ENCODE results near the gene EXOC7. TPM values are rescaled to one million over a fixed set of nuclear protein-coding genes. Genes with fewer than 3 reads are reported as not detected.
A peak's percentile ranks its signal among the peaks of the same experiment; 100 is the strongest.

The EXOC7 gene
- total and polyA plus RNA-seq, 2 of the 4 experiments (the other 2 are of a cell fraction) = 85.9 to 118 TPM

- TF ChIP-seq RAD21 (IDR thresholded peaks at IDR 0.05; ENCODE audit: low read length) = no peak
- TF ChIP-seq RCOR1 (IDR thresholded peaks at IDR 0.05; ENCODE audit: insufficient replicate concordance, low read length) = no peak
- TF ChIP-seq CEBPB (IDR thresholded peaks at IDR 0.05; ENCODE audit: low read depth, low read length) = no peak
- TF ChIP-seq BHLHE40 (IDR thresholded peaks at IDR 0.05; ENCODE audit: low read depth, low read length) = no peak
- TF ChIP-seq CHD1 (IDR thresholded peaks at IDR 0.05; ENCODE audit: low read depth, low read length) = no peak
Observed at GRCh38 chr17:76142585-76143041, 39.0 kb upstream of the EXOC7 start (continued).

DNA sequence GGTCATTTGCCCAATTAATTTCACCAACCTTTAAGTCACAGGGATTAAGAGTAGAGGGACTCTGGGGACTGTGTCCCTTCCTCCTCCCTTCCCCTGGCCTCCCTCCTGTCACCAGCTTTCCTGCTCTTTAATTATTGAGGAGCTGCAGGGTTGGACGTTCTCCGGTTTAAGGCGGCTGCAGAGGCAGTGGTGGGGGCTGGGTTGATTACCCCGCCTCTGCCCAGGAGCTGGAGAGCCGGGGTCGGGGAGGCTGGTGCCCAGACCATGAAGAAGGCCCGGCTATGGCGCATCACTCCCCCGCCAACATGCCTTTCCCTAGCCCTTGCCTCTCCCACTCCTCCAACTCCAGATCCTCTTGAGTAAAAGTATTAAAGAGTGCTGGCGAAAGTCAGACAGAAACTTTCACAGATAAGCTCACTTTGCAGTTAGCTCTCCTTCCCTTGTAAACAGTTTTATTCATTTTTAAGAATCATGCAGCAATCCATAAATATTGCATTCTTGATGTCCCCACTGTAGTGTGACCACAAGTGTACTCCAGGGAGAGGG lies 38.5 kb upstream of the EXOC7 start:
- in situ Hi-C loops (cut with MboI; ENCODE audit: low sequenced_read_pairs) = no loop called here
- TF ChIP-seq FOS (IDR thresholded peaks at IDR 0.05; ENCODE audit: low read depth, low read length) (no peak), ELK1 (IDR thresholded peaks at IDR 0.05; ENCODE audit: borderline replicate concordance, low read depth, low read length) (no peak), NFE2L2 (IDR thresholded peaks at IDR 0.05; ENCODE audit: low read depth, low read length) (no peak), POLR2A (IDR thresholded peaks at IDR 0.05; ENCODE audit: low read depth, low read length) (no peak), RCOR1 (IDR thresholded peaks at IDR 0.05; ENCODE audit: insufficient replicate concordance, low read length) (no peak), CEBPB (IDR thresholded peaks at IDR 0.05; ENCODE audit: low read depth, low read length) (no peak), RAD21 (IDR thresholded peaks at IDR 0.05; ENCODE audit: low read length) (no peak), SMC3 (IDR thresholded peaks at IDR 0.05; ENCODE audit: low read depth, low read length) (no peak), RFX5 (IDR thresholded peaks at IDR 0.05; ENCODE audit: low read depth, low read length) (no peak), MAFK (IDR thresholded peaks at IDR 0.05; ENCODE audit: low read depth, low read length) (no peak), BHLHE40 (IDR thresholded peaks at IDR 0.05; ENCODE audit: low read depth, low read length) (no peak)
- TF ChIP-seq, protein P1, sequence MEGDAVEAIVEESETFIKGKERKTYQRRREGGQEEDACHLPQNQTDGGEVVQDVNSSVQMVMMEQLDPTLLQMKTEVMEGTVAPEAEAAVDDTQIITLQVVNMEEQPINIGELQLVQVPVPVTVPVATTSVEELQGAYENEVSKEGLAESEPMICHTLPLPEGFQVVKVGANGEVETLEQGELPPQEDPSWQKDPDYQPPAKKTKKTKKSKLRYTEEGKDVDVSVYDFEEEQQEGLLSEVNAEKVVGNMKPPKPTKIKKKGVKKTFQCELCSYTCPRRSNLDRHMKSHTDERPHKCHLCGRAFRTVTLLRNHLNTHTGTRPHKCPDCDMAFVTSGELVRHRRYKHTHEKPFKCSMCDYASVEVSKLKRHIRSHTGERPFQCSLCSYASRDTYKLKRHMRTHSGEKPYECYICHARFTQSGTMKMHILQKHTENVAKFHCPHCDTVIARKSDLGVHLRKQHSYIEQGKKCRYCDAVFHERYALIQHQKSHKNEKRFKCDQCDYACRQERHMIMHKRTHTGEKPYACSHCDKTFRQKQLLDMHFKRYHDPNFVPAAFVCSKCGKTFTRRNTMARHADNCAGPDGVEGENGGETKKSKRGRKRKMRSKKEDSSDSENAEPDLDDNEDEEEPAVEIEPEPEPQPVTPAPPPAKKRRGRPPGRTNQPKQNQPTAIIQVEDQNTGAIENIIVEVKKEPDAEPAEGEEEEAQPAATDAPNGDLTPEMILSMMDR (conservative IDR thresholded peaks at IDR 0.05; ENCODE audit: low read depth, low read length) = no peak

More for the DNA sequence above, 38.5 kb upstream of the EXOC7 start:
- Histone ChIP-seq H3K36me3 (ENCODE audit: control insufficient read depth, insufficient read depth, low read length) (no peaks in the 10 kb centered on the region), H2BK5ac (ENCODE audit: low read depth, low read length, poor library complexity, severe bottlenecking) (no peak overlapping the region), H4K91ac (ENCODE audit: insufficient read depth, low read depth, low read length) (no peak overlapping the region), H2AK9ac (replicated peaks; ENCODE audit: low read depth, low read length, poor library complexity) (no peak overlapping the region), H2BK20ac (ENCODE audit: low read depth, low read length) (no peak overlapping the region), H3K79me1 (ENCODE audit: low read depth in 1 of 2, low read length in 2 of 2) (no peaks in the 10 kb centered on the region), H2BK15ac (ENCODE audit: low read depth, low read length) (no peak overlapping the region), H3K9me3 (ENCODE audit: control insufficient read depth, insufficient read depth, low read length) (no peaks in the 10 kb centered on the region), H2BK120ac (ENCODE audit: low read depth, low read length) (no peak overlapping the region), H3K9ac (ENCODE audit: low read depth, low read length) (no peak overlapping the region), H3K4me3 (ENCODE audit: insufficient read depth, low read depth, low read length) (no peak overlapping the region), H3K4ac (ENCODE audit: low read depth, low read length) (no peak overlapping the region), H3K23ac (ENCODE audit: low read depth, low read length) (peak overlapping the region; percentile 31; the same call in 1 of the 2 replicates), H3K27ac (ENCODE audit: insufficient read depth, low read length) (no peak overlapping the region), H3K56ac (ENCODE audit: extremely low read depth, insufficient read depth, low read length) (no peak overlapping the region), H2AFZ (replicated peaks; ENCODE audit: low read length, poor library complexity) (no peak overlapping the region), H3K14ac (replicated peaks; ENCODE audit: low read depth, low read length) (no peak overlapping the region), H3K18ac (ENCODE audit: low read depth, low read length) (no peak overlapping the region), H3K27me3 (ENCODE audit: control insufficient read depth, insufficient read depth, low read length) (peaks cover 55% of the 10 kb centered on the region), H3K4me1 (ENCODE audit: control insufficient read depth, insufficient read depth, low read length) (no peaks in the 10 kb centered on the region; the same call in 1 of the 2 replicates), H4K5ac (ENCODE audit: low read depth, low read length) (no peak overlapping the region), H4K20me1 (ENCODE audit: insufficient read depth, low read length) (no peaks in the 10 kb centered on the region), H3K4me2 (ENCODE audit: low read depth, low read length) (no peak overlapping the region), H2AK5ac (ENCODE audit: low read depth, low read length) (no peak overlapping the region), H4K8ac (ENCODE audit: low read depth in 2 of 2, low read length in 2 of 2) (no peak overlapping the region), H3K9me1 (ENCODE audit: insufficient read depth, low read length) (no peaks in the 10 kb centered on the region; the same call in 1 of the 2 replicates)
- CTCF ChIA-PET = interaction anchor here (0.8 kb wide), 1 partner anchor 8 kb away, joined by 3 read pairs; no protein-coding TSS in a partner anchor
- POLR2A ChIA-PET (ENCODE audit: unreplicated experiment) = no interaction called here
- no TSS peak for BruUV-seq (replicated peaks)
- WGBS, 2 experiments (ENCODE audit: extremely low coverage in 2 of 2, insufficient read length in 1 of 2) = no CpG with 5 or more reads among the region's 10 CpGs
- ATAC-seq (ENCODE audit: low read depth) (no peak), DNase-seq (no peak)
- dilution Hi-C loops (cut with HindIII; ENCODE audit: low sequenced_read_pairs, unreplicated experiment) (no loop called here), intact Hi-C loops (cut with micrococcal nuclease) (no loop called here)

Measured in IMR-90 (cell line).